HEK293 (cell line): ENCODE results near the gene LDLRAP1.
A peak's percentile ranks its signal among the peaks of the same experiment; 100 is the strongest.

ENCODE experiments used
- CTCF ChIA-PET: fragments of 350-600 bp; formaldehyde crosslinking; extraction: SDS; loops from one replicate; lab custom pipeline; 2021; ENCODE audit warnings: antibody characterized with exemption; lab: Yijun Ruan, JAX
- POLR2A ChIA-PET: fragments of 300-600 bp; formaldehyde crosslinking; extraction: SDS; loops from one replicate; lab custom pipeline; 2020; ENCODE audit warnings: antibody characterized with exemption, inconsistent platforms; lab: Yijun Ruan, JAX
- H3K27ac ChIP-seq: fragments of 200-500 bp; sonication (Bioruptor generic); 2 replicates; pipeline ENCODE4 v1.5.1; 2014; ENCODE audit warnings: low read depth, low read length, control low read depth, inconsistent platforms; ENCODE audit errors: extremely low read depth
- H3K36me3 ChIP-seq, 2 experiments: fragments of 200-500 bp in 1 of 2; sonication (Bioruptor generic) in 1 of 2; 1 replicate in 1 of 2; 2 replicates in 1 of 2; pipeline ENCODE4 v1.5.1; 2014 to 2017; ENCODE audit warnings: inconsistent platforms in 2 of 2, low read length in 2 of 2; ENCODE audit not compliant: control insufficient read depth in 2 of 2, insufficient read depth in 1 of 2
- H3K4me1 ChIP-seq: fragments of 200-500 bp; sonication (Bioruptor generic); 2 replicates; pipeline ENCODE4 v1.5.1; 2014; ENCODE audit warnings: mild to moderate bottlenecking, low read length, inconsistent platforms; ENCODE audit not compliant: control insufficient read depth, insufficient read depth
- H3K4me3 ChIP-seq: 2 replicates; pipeline ENCODE4 v1.5.1; 2011; ENCODE audit warnings: low read depth, mild to moderate bottlenecking, control low read depth, low read length, moderate library complexity
- H3K9me3 ChIP-seq: fragments of 200-500 bp; sonication (Bioruptor generic); 2 replicates; pipeline ENCODE4 v1.5.1; 2014; ENCODE audit warnings: low read depth, low read length, inconsistent platforms; ENCODE audit not compliant: control insufficient read depth, insufficient read depth
- CTCF ChIP-seq: fragments of 450-650 bp; formaldehyde crosslinking; IDR thresholded peaks from 2 replicates; pipeline ENCODE4 v1.5.1; 2016; ENCODE audit warnings: missing biosample characterization, missing genetic modification characterization
- KLF7 ChIP-seq: fragments of 450-650 bp; formaldehyde crosslinking; IDR thresholded peaks from 2 replicates; pipeline ENCODE4 v1.5.1; 2016; ENCODE audit warnings: missing biosample characterization, missing genetic modification characterization, borderline replicate concordance
- KLF9 ChIP-seq: fragments of 450-650 bp; formaldehyde crosslinking; IDR thresholded peaks from 2 replicates; pipeline ENCODE4 v1.5.1; 2016; ENCODE audit warnings: missing biosample characterization, missing genetic modification characterization, low read depth
- PRDM4 ChIP-seq: fragments of 450-650 bp; formaldehyde crosslinking; IDR thresholded peaks from 2 replicates; pipeline ENCODE4 v1.5.1; 2017; ENCODE audit warnings: missing biosample characterization, missing genetic modification characterization
- YY2 ChIP-seq: fragments of 450-650 bp; formaldehyde crosslinking; IDR thresholded peaks from 2 replicates; pipeline ENCODE4 v1.5.1; 2016; ENCODE audit warnings: missing biosample characterization, missing genetic modification characterization
- ZIC2 ChIP-seq: fragments of 450-650 bp; formaldehyde crosslinking; IDR thresholded peaks from 2 replicates; pipeline ENCODE4 v1.5.1; 2016; ENCODE audit warnings: missing biosample characterization, missing genetic modification characterization
- ZNF114 ChIP-seq: fragments of 450-650 bp; formaldehyde crosslinking; IDR thresholded peaks from 2 replicates; pipeline ENCODE4 v1.5.0; 2017; ENCODE audit warnings: missing biosample characterization, missing genetic modification characterization
- ZNF155 ChIP-seq: fragments of 450-650 bp; formaldehyde crosslinking; IDR thresholded peaks from 2 replicates; pipeline ENCODE4 v1.5.1; 2016; ENCODE audit warnings: missing biosample characterization, missing genetic modification characterization
- ZNF157 ChIP-seq: fragments of 450-650 bp; formaldehyde crosslinking; IDR thresholded peaks from 2 replicates; pipeline ENCODE4 v1.5.1; 2016; ENCODE audit warnings: missing biosample characterization, missing genetic modification characterization
- ZNF24 ChIP-seq: fragments of 450-650 bp; formaldehyde crosslinking; IDR thresholded peaks from 2 replicates; pipeline ENCODE4 v1.5.1; 2016; ENCODE audit warnings: missing biosample characterization, missing genetic modification characterization
- ZNF266 ChIP-seq: fragments of 450-650 bp; formaldehyde crosslinking; IDR thresholded peaks from 2 replicates; pipeline ENCODE4 v1.5.1; 2016; ENCODE audit warnings: missing biosample characterization, missing genetic modification characterization, low read depth
- ZNF292 ChIP-seq: fragments of 450-650 bp; formaldehyde crosslinking; IDR thresholded peaks from 2 replicates; pipeline ENCODE4 v1.5.1; 2016; ENCODE audit warnings: low read depth, missing biosample characterization, missing genetic modification characterization, borderline replicate concordance
- ZNF530 ChIP-seq: fragments of 450-650 bp; formaldehyde crosslinking; IDR thresholded peaks from 2 replicates; pipeline ENCODE4 v1.5.1; 2016; ENCODE audit warnings: low read depth, missing biosample characterization, missing genetic modification characterization
- ZNF580 ChIP-seq: fragments of 450-650 bp; formaldehyde crosslinking; IDR thresholded peaks from 2 replicates; pipeline ENCODE4 v1.5.1; 2016; ENCODE audit warnings: missing biosample characterization, missing genetic modification characterization
- ZNF623 ChIP-seq: fragments of 450-650 bp; formaldehyde crosslinking; IDR thresholded peaks from 2 replicates; pipeline ENCODE4 v1.5.1; 2016; ENCODE audit warnings: missing biosample characterization, missing genetic modification characterization
- ZNF677 ChIP-seq: fragments of 450-650 bp; IDR thresholded peaks from 2 replicates; pipeline ENCODE4 v1.5.0; 2018; ENCODE audit warnings: missing biosample characterization, mild to moderate bottlenecking, missing genetic modification characterization, moderate library complexity
- ZNF837 ChIP-seq: fragments of 450-650 bp; formaldehyde crosslinking; IDR thresholded peaks from 2 replicates; pipeline ENCODE4 v1.5.1; 2016; ENCODE audit warnings: missing biosample characterization, missing genetic modification characterization
- ZSCAN5A ChIP-seq: fragments of 450-650 bp; formaldehyde crosslinking; IDR thresholded peaks from 2 replicates; pipeline ENCODE4 v1.5.1; 2016; ENCODE audit warnings: missing biosample characterization, missing genetic modification characterization

The LDLRAP1 gene

GRCh38 chr1:25561421-25562100, 18.2 kb downstream of the LDLRAP1 start:
- POLR2A ChIA-PET: interaction anchor here (0.6 to 0.9 kb wide), 2 partner anchors 13 to 18 kb away, joined by 3 to 10 read pairs; partner anchors contain the start of gene LDLRAP1
- TF ChIP-seq ZNF837 (tag by site-specific recombination): no peak
- TF ChIP-seq ZNF266: no peak
- no peak for TF ChIP-seq ZNF580 (tag by site-specific recombination)
- TF ChIP-seq KLF9 (tag by site-specific recombination): no peak
- TF ChIP-seq ZNF157 (tag by site-specific recombination): no peak
- TF ChIP-seq ZNF292 (tag by site-specific recombination): no peak
- Histone ChIP-seq H3K9me3 (no peaks in the 10 kb centered on the region), H3K4me1 (no peaks in the 10 kb centered on the region), H3K36me3 (peaks cover 0 to 80% of the 10 kb centered on the region in 2 experiments; a peak in 1 of 3 replicates), H3K4me3 (no peak overlapping the region), H3K27ac (no peak overlapping the region)
- CTCF ChIA-PET: interaction anchor here (1.2 to 2.0 kb wide), 2 partner anchors 11 to 75 kb away, joined by 4 to 5 read pairs; no protein-coding TSS in a partner anchor

GRCh38 chr1:25562101-25562927, 18.9 kb downstream of the LDLRAP1 start:
- H3K27ac ChIP-seq: no peak overlapping the region
- POLR2A ChIA-PET: interaction anchor here (0.6 kb wide), 1 partner anchor 14 kb away, joined by 10 read pairs; no protein-coding TSS in a partner anchor

More at GRCh38 chr1:25562101-25562927, 18.9 kb downstream of the LDLRAP1 start:
- H3K4me3 ChIP-seq: no peak overlapping the region
- no peaks in the 10 kb centered on the region for H3K9me3 ChIP-seq
- CTCF ChIA-PET: no interaction called here
- peaks cover 0 to 72% of the 10 kb centered on the region in 2 experiments; a peak in 1 of 3 replicates for H3K36me3 ChIP-seq
- no peaks in the 10 kb centered on the region for H3K4me1 ChIP-seq
- peak; percentile 61; the same call in 1 of the 2 replicates for TF ChIP-seq ZSCAN5A (tag by site-specific recombination)
- no peak for TF ChIP-seq CTCF (tag by site-specific recombination)
- TF ChIP-seq YY2 (tag by site-specific recombination): no peak
- TF ChIP-seq PRDM4 (tag by site-specific recombination): 0 out of 2 replicates have a peak, but pooled peaks have one; percentile 20
- TF ChIP-seq ZIC2 (tag by site-specific recombination): 0 out of 2 replicates have a peak, but pooled peaks have one; percentile 9
- TF ChIP-seq ZNF155 (tag by site-specific recombination): no peak
- peak; percentile 54; the same call in 1 of the 2 replicates for TF ChIP-seq ZNF24 (tag by site-specific recombination)
- no peak for TF ChIP-seq KLF7 (tag by site-specific recombination)
- TF ChIP-seq ZNF530 (tag by site-specific recombination): no peak
- TF ChIP-seq ZNF114 (tag by site-specific recombination): no peak
- TF ChIP-seq ZNF677 (tag by site-specific recombination): peak; percentile 57; the same call in 1 of the 2 replicates
- peak; percentile 30; the same call in 1 of the 2 replicates for TF ChIP-seq ZNF623 (tag by site-specific recombination)
- TF ChIP-seq, all 188 proteins: peak for 6
